ENCODE results near the gene SLC12A1.

DNA sequence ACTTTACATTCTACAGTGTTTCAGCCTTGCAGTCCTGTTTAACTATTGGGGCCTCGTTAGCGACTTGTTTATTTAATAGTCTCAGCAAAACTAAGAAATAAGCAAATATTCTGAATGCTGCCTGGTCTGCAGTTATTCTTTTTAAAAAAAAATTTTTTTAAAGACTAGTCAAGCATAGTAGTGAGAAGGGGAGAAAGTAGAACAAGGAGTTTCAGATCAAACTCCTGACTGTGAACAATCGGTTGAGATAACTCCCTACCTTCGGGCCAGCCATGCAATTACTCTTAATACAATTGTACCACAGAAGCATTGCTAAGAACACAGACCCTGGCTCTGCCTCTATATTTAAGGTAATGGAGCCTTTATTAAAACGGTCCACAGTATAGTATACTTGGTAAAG lies 119.3 kb downstream of the SLC12A1 start:
- TF ChIP-seq RARB (CRISPR knock-in tag; IDR thresholded peaks at IDR 0.05) (no peak), MAX (IDR thresholded peaks at IDR 0.05) (no peak), GATA3 (IDR thresholded peaks at IDR 0.05; ENCODE audit: borderline replicate concordance) (no peak), POLR2A (IDR thresholded peaks at IDR 0.05; ENCODE audit: low read length) (no peak), FOSL2 (IDR thresholded peaks at IDR 0.05) (no peak), FOSL2 (CRISPR knock-in tag; IDR thresholded peaks at IDR 0.05) (no peak), CBX2 (IDR thresholded peaks at IDR 0.05; ENCODE audit: borderline replicate concordance, low read depth) (no peak), RAD21 (conservative IDR thresholded peaks at IDR 0.05 in 1 of 2, IDR thresholded peaks at IDR 0.05 in 1 of 2) (no peak), FOXS1 (CRISPR knock-in tag; IDR thresholded peaks at IDR 0.05) (no peak), RFX5 (IDR thresholded peaks at IDR 0.05) (no peak)
- TF ChIP-seq, protein P1, sequence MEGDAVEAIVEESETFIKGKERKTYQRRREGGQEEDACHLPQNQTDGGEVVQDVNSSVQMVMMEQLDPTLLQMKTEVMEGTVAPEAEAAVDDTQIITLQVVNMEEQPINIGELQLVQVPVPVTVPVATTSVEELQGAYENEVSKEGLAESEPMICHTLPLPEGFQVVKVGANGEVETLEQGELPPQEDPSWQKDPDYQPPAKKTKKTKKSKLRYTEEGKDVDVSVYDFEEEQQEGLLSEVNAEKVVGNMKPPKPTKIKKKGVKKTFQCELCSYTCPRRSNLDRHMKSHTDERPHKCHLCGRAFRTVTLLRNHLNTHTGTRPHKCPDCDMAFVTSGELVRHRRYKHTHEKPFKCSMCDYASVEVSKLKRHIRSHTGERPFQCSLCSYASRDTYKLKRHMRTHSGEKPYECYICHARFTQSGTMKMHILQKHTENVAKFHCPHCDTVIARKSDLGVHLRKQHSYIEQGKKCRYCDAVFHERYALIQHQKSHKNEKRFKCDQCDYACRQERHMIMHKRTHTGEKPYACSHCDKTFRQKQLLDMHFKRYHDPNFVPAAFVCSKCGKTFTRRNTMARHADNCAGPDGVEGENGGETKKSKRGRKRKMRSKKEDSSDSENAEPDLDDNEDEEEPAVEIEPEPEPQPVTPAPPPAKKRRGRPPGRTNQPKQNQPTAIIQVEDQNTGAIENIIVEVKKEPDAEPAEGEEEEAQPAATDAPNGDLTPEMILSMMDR (IDR thresholded peaks at IDR 0.05): no peak
- TF ChIP-seq, protein P2, sequence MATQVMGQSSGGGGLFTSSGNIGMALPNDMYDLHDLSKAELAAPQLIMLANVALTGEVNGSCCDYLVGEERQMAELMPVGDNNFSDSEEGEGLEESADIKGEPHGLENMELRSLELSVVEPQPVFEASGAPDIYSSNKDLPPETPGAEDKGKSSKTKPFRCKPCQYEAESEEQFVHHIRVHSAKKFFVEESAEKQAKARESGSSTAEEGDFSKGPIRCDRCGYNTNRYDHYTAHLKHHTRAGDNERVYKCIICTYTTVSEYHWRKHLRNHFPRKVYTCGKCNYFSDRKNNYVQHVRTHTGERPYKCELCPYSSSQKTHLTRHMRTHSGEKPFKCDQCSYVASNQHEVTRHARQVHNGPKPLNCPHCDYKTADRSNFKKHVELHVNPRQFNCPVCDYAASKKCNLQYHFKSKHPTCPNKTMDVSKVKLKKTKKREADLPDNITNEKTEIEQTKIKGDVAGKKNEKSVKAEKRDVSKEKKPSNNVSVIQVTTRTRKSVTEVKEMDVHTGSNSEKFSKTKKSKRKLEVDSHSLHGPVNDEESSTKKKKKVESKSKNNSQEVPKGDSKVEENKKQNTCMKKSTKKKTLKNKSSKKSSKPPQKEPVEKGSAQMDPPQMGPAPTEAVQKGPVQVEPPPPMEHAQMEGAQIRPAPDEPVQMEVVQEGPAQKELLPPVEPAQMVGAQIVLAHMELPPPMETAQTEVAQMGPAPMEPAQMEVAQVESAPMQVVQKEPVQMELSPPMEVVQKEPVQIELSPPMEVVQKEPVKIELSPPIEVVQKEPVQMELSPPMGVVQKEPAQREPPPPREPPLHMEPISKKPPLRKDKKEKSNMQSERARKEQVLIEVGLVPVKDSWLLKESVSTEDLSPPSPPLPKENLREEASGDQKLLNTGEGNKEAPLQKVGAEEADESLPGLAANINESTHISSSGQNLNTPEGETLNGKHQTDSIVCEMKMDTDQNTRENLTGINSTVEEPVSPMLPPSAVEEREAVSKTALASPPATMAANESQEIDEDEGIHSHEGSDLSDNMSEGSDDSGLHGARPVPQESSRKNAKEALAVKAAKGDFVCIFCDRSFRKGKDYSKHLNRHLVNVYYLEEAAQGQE (IDR thresholded peaks at IDR 0.05): no peak
- TF ChIP-seq, protein P3, sequence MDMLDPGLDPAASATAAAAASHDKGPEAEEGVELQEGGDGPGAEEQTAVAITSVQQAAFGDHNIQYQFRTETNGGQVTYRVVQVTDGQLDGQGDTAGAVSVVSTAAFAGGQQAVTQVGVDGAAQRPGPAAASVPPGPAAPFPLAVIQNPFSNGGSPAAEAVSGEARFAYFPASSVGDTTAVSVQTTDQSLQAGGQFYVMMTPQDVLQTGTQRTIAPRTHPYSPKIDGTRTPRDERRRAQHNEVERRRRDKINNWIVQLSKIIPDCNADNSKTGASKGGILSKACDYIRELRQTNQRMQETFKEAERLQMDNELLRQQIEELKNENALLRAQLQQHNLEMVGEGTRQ (IDR thresholded peaks at IDR 0.05): no peak
